ENCODE results near the gene CEP55.

DNA sequence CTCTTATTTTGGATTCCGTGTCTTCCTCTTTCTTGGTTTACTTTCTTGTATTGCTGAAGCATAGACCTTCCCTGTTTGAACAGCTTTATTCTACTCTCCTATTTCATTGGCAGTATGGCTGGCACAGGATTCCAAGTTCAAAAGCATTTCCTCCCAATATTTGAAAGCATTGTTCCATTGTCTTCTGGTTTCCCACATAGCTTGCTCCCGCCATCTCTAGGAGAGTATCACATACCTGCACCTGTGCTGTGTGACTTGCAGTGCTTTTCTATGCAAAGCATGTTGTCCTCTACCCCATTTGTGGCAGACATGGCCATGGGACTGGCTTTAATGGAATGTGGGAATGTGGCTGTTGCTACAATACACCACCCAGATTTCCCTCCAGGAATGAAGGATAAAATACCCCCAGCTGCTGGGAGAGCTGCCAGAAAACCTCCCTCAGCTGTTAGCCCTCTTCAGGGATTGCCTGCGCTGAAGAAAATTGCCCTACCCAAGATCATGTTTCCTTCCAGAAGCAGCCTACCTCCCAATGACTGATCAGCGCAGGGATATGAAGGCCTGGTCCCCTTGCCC is 7.4 kb upstream of the CEP55 start:
- TF ChIP-seq, protein P1, sequence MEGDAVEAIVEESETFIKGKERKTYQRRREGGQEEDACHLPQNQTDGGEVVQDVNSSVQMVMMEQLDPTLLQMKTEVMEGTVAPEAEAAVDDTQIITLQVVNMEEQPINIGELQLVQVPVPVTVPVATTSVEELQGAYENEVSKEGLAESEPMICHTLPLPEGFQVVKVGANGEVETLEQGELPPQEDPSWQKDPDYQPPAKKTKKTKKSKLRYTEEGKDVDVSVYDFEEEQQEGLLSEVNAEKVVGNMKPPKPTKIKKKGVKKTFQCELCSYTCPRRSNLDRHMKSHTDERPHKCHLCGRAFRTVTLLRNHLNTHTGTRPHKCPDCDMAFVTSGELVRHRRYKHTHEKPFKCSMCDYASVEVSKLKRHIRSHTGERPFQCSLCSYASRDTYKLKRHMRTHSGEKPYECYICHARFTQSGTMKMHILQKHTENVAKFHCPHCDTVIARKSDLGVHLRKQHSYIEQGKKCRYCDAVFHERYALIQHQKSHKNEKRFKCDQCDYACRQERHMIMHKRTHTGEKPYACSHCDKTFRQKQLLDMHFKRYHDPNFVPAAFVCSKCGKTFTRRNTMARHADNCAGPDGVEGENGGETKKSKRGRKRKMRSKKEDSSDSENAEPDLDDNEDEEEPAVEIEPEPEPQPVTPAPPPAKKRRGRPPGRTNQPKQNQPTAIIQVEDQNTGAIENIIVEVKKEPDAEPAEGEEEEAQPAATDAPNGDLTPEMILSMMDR (IDR thresholded peaks at IDR 0.05; ENCODE audit: insufficient read depth, low read length): no peak
- TF ChIP-seq, protein P2, sequence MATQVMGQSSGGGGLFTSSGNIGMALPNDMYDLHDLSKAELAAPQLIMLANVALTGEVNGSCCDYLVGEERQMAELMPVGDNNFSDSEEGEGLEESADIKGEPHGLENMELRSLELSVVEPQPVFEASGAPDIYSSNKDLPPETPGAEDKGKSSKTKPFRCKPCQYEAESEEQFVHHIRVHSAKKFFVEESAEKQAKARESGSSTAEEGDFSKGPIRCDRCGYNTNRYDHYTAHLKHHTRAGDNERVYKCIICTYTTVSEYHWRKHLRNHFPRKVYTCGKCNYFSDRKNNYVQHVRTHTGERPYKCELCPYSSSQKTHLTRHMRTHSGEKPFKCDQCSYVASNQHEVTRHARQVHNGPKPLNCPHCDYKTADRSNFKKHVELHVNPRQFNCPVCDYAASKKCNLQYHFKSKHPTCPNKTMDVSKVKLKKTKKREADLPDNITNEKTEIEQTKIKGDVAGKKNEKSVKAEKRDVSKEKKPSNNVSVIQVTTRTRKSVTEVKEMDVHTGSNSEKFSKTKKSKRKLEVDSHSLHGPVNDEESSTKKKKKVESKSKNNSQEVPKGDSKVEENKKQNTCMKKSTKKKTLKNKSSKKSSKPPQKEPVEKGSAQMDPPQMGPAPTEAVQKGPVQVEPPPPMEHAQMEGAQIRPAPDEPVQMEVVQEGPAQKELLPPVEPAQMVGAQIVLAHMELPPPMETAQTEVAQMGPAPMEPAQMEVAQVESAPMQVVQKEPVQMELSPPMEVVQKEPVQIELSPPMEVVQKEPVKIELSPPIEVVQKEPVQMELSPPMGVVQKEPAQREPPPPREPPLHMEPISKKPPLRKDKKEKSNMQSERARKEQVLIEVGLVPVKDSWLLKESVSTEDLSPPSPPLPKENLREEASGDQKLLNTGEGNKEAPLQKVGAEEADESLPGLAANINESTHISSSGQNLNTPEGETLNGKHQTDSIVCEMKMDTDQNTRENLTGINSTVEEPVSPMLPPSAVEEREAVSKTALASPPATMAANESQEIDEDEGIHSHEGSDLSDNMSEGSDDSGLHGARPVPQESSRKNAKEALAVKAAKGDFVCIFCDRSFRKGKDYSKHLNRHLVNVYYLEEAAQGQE (IDR thresholded peaks at IDR 0.05; ENCODE audit: insufficient replicate concordance, low read depth): no peak
- TF ChIP-seq POLR2AphosphoS5 (IDR thresholded peaks at IDR 0.05; ENCODE audit: low read depth): no peak
- no peak for TF ChIP-seq SPI1 (IDR thresholded peaks at IDR 0.05; ENCODE audit: borderline replicate concordance, low read depth)
- no peak for TF ChIP-seq GABPA (IDR thresholded peaks at IDR 0.05; ENCODE audit: low read depth)

Data from HL-60 (cell line).